K562 (cell line): ENCODE results near the gene ITPRIPL2. TPM values are rescaled to one million over a fixed set of nuclear protein-coding genes. Genes with fewer than 3 reads are reported as not detected.

Experiments used
- BRD9 ChIP-seq: fragments of 450-650 bp; IDR thresholded peaks from 2 replicates; pipeline ENCODE4 v1.6.1; 2018; ENCODE audit warnings: low read depth; ENCODE audit not compliant: partially characterized antibody
- CCAR2 ChIP-seq: fragments of 200-400 bp; formaldehyde crosslinking; IDR thresholded peaks from 2 replicates; pipeline ENCODE4 v1.6.1; 2017; ENCODE audit warnings: mild to moderate bottlenecking, low read depth, low read length
- FOSL1 ChIP-seq: fragments of 200-800 bp; sonication (Bioruptor generic); conservative IDR thresholded peaks from 2 replicates; pipeline ENCODE4 v1.6.1; 2016; ENCODE audit warnings: missing genetic modification characterization, missing compliant biosample characterization
- FUS ChIP-seq: fragments of 200-400 bp; formaldehyde crosslinking; optimal IDR thresholded peaks from 2 replicates; pipeline ENCODE3; 2017; ENCODE audit warnings: low read depth, low read length
- NCOA2 ChIP-seq, 2 experiments: fragments of 450-650 bp; IDR thresholded peaks; 2 replicates each; pipeline ENCODE4 v1.6.1; 2018; ENCODE audit warnings: mild to moderate bottlenecking in 2 of 2, moderate library complexity in 1 of 2; ENCODE audit not compliant: partially characterized antibody in 2 of 2
- RNF2 ChIP-seq: sonication (generic); IDR thresholded peaks from 2 replicates; pipeline ENCODE4 v1.6.1; 2016
- SNIP1 ChIP-seq: fragments of 450-650 bp; IDR thresholded peaks from 2 replicates; pipeline ENCODE4 v1.7.1; 2017; ENCODE audit warnings: low read depth, mild to moderate bottlenecking
- polyA plus RNA-seq, 8 experiments: library from polyadenylated mRNA; depleted of rRNA in 4 of 8; stranded (reverse) in 5 of 8; unstranded in 3 of 8; fragments of >200 nt; fragmentation: Nextera tagmentation in 2 of 8; fragmentation: Illumina TruSeq in 1 of 8; extraction: Ambion mirVana in 2 of 8; extraction: Trizol in 1 of 8; gene quantifications; 2 replicates each; pipeline versions ENCODE4 v1.2.1 to v1.2.3, GENCODE V29; 2011 to 2014; ENCODE audit warnings: inconsistent platforms in 1 of 8, missing spikeins in 1 of 8
- total RNA-seq, 7 experiments: library from RNA; depleted of rRNA in 6 of 7; stranded (reverse); fragments of >200 nt in 6 of 7; fragmentation: Illumina TruSeq in 2 of 7; extraction: Trizol in 2 of 7; gene quantifications; 2 replicates each; pipeline versions ENCODE4 v1.2.1 to v1.2.3, GENCODE V29; 2011 to 2021; ENCODE audit warnings: low replicate concordance in 1 of 7
- TF ChIP-seq, protein P1 (sequence below), 3 experiments: fragments of 200-800 bp in 1 of 3; sonication (Bioruptor generic) in 1 of 3; sonication (generic) in 1 of 3; formaldehyde crosslinking in 1 of 3; IDR thresholded peaks; 2 replicates each; pipeline versions ENCODE4 v1.6.1 to v1.8.0; 2016 to 2022; ENCODE audit warnings: mild to moderate bottlenecking in 2 of 3, missing compliant biosample characterization in 2 of 3, missing genetic modification characterization in 2 of 3, missing genetic modification reagents in 1 of 3
- TF ChIP-seq, protein P2 (sequence below): fragments of 450-650 bp; IDR thresholded peaks from 2 replicates; pipeline ENCODE4 v1.6.1; 2016; ENCODE audit warnings: low read depth, mild to moderate bottlenecking, moderate library complexity
- TF ChIP-seq, protein P3 (sequence below), 2 experiments: fragments of 450-650 bp; formaldehyde crosslinking in 1 of 2; IDR thresholded peaks; 2 replicates each; pipeline versions ENCODE4 v1.4.0 to v1.6.1; 2014 to 2020; ENCODE audit warnings: mild to moderate bottlenecking in 2 of 2, borderline replicate concordance in 1 of 2, low read depth in 1 of 2
- TF ChIP-seq, protein P4 (sequence below), 2 experiments: fragments of 150-350 bp in 1 of 2; IDR thresholded peaks; 2 replicates each; pipeline ENCODE4 v1.6.1; 2012 to 2016; ENCODE audit warnings: low read depth in 2 of 2, low read length in 2 of 2, mild to moderate bottlenecking in 1 of 2, moderate library complexity in 1 of 2
- TF ChIP-seq, protein P5 (sequence below): sonication (generic); formaldehyde crosslinking; IDR thresholded peaks from 2 replicates; pipeline ENCODE4 v1.8.0; 2023; ENCODE audit warnings: mild to moderate bottlenecking, missing genetic modification reagents

Gene ITPRIPL2
- total and polyA plus RNA-seq, 9 of the 15 experiments (the other 6 are each of a cell fraction or from before 2014, with no cell fraction given): 0.04 to 2.2 (median 0.58) TPM

DNA sequence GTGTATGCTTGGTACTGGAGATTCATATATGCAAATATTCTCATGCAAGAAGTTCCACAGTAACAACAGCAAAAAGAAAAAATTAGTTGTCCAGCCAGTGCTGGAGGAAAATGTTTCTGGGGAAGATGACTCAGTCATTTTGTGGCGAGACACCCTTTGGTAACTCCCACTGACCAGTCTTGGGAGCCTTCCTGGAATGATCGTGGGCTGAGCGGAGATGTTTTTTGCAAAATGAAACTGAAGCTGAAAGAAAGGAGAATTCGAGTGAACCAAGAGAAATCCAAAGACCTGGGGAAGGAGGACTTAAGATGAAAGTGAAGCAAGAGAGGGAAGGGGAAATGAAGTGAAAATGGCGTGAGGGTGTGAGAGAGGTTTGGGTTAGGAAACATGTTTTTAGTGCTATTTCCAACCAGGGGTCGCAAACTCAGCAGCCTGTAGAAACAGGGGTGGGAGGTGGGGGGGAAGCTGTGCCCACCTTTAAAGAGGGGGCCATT is 5.2 kb downstream of the ITPRIPL2 start (continued):
- TF ChIP-seq, protein P1, sequence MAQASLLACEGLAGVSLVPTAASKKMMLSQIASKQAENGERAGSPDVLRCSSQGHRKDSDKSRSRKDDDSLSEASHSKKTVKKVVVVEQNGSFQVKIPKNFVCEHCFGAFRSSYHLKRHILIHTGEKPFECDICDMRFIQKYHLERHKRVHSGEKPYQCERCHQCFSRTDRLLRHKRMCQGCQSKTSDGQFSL (CRISPR knock-in tag; IDR thresholded peaks at IDR 0.05): no peak
- TF ChIP-seq, protein P1 (tag; IDR thresholded peaks at IDR 0.05): 0 out of 4 replicates have a peak, but pooled peaks of 1 of the 2 experiments have one; percentile 34
- TF ChIP-seq FOSL1 (peak; percentile 84), SNIP1 (no peak), NCOA2 (IDR thresholded peaks at IDR 0.05; ENCODE audit: partially characterized antibody in 2 of 2) (no peak), RNF2 (no peak), FUS (no peak), BRD9 (peak; percentile 97), CCAR2 (no peak)
- TF ChIP-seq, protein P2, sequence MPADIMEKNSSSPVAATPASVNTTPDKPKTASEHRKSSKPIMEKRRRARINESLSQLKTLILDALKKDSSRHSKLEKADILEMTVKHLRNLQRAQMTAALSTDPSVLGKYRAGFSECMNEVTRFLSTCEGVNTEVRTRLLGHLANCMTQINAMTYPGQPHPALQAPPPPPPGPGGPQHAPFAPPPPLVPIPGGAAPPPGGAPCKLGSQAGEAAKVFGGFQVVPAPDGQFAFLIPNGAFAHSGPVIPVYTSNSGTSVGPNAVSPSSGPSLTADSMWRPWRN: no peak
- TF ChIP-seq, protein P3, sequence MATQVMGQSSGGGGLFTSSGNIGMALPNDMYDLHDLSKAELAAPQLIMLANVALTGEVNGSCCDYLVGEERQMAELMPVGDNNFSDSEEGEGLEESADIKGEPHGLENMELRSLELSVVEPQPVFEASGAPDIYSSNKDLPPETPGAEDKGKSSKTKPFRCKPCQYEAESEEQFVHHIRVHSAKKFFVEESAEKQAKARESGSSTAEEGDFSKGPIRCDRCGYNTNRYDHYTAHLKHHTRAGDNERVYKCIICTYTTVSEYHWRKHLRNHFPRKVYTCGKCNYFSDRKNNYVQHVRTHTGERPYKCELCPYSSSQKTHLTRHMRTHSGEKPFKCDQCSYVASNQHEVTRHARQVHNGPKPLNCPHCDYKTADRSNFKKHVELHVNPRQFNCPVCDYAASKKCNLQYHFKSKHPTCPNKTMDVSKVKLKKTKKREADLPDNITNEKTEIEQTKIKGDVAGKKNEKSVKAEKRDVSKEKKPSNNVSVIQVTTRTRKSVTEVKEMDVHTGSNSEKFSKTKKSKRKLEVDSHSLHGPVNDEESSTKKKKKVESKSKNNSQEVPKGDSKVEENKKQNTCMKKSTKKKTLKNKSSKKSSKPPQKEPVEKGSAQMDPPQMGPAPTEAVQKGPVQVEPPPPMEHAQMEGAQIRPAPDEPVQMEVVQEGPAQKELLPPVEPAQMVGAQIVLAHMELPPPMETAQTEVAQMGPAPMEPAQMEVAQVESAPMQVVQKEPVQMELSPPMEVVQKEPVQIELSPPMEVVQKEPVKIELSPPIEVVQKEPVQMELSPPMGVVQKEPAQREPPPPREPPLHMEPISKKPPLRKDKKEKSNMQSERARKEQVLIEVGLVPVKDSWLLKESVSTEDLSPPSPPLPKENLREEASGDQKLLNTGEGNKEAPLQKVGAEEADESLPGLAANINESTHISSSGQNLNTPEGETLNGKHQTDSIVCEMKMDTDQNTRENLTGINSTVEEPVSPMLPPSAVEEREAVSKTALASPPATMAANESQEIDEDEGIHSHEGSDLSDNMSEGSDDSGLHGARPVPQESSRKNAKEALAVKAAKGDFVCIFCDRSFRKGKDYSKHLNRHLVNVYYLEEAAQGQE (IDR thresholded peaks at IDR 0.05; ENCODE audit: borderline replicate concordance): no peak; the same call in 1 of the 2 replicates
- TF ChIP-seq, protein P3 (CRISPR knock-in tag; IDR thresholded peaks at IDR 0.05; ENCODE audit: low read depth): no peak
- TF ChIP-seq, protein P4, sequence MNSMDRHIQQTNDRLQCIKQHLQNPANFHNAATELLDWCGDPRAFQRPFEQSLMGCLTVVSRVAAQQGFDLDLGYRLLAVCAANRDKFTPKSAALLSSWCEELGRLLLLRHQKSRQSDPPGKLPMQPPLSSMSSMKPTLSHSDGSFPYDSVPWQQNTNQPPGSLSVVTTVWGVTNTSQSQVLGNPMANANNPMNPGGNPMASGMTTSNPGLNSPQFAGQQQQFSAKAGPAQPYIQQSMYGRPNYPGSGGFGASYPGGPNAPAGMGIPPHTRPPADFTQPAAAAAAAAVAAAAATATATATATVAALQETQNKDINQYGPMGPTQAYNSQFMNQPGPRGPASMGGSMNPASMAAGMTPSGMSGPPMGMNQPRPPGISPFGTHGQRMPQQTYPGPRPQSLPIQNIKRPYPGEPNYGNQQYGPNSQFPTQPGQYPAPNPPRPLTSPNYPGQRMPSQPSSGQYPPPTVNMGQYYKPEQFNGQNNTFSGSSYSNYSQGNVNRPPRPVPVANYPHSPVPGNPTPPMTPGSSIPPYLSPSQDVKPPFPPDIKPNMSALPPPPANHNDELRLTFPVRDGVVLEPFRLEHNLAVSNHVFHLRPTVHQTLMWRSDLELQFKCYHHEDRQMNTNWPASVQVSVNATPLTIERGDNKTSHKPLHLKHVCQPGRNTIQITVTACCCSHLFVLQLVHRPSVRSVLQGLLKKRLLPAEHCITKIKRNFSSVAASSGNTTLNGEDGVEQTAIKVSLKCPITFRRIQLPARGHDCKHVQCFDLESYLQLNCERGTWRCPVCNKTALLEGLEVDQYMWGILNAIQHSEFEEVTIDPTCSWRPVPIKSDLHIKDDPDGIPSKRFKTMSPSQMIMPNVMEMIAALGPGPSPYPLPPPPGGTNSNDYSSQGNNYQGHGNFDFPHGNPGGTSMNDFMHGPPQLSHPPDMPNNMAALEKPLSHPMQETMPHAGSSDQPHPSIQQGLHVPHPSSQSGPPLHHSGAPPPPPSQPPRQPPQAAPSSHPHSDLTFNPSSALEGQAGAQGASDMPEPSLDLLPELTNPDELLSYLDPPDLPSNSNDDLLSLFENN (IDR thresholded peaks at IDR 0.05; ENCODE audit: low read depth in 2 of 2, low read length in 2 of 2): no peak
- TF ChIP-seq, protein P5, sequence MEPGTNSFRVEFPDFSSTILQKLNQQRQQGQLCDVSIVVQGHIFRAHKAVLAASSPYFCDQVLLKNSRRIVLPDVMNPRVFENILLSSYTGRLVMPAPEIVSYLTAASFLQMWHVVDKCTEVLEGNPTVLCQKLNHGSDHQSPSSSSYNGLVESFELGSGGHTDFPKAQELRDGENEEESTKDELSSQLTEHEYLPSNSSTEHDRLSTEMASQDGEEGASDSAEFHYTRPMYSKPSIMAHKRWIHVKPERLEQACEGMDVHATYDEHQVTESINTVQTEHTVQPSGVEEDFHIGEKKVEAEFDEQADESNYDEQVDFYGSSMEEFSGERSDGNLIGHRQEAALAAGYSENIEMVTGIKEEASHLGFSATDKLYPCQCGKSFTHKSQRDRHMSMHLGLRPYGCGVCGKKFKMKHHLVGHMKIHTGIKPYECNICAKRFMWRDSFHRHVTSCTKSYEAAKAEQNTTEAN (CRISPR knock-in tag): no peak
